DMS114 treated with DMSO at 0.1 percent for 48 hours (cell line): ENCODE data around the gene TMEM50A.
"Not testable (repeated sequence)": the region's sequence is repeated elsewhere in the genome, so short reads cannot be mapped to it uniquely, and the experiment has no call there.

Experiments
- DNase-seq: peaks from one replicate; lab custom pipeline; 2025; ENCODE audit not compliant: unreplicated experiment; lab: John Stamatoyannopoulos, UW

TMEM50A gene

DNA sequence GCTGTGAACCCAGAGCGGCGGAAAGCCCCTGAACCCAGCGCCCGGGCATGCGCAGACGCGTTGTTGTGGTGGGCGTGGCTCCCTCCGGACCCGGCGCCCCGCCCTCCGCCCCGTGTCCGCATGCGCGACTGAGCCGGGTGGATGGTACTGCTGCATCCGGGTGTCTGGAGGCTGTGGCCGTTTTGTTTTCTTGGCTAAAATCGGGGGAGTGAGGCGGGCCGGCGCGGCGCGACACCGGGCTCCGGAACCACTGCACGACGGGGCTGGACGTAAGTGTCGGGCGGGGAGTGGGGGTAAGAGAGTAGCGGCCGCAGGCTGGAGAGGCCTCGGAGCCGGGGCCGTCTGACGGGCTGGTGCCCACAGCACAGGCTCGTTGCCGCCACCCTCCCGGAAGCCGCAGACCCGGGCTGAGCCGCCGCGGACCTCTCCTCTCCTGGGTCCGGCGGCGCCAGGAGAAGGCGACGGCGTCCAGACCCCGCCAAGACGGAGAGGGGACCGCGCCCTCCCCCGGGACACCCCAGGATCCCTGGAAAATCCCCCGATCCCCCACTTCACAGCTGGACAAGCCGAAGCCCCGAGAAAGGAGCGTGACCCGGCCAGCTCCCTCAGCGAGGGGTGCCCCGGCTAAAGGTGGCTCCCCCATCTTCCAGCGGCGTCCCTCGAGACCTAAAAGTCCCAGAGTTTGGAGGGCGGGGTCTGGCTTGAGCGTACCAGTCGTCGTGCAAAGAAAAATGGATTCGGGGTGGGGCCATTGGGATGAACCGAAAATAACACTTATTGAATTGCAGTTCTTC, at the start of gene TMEM50A:
Gene TMEM50A (plus strand): TSS at position 147 of the 794 bp plus-strand sequence. CDS start 2,153 bp downstream, outside the sequence.
- peak; percentile 71 for DNase-seq

DNA sequence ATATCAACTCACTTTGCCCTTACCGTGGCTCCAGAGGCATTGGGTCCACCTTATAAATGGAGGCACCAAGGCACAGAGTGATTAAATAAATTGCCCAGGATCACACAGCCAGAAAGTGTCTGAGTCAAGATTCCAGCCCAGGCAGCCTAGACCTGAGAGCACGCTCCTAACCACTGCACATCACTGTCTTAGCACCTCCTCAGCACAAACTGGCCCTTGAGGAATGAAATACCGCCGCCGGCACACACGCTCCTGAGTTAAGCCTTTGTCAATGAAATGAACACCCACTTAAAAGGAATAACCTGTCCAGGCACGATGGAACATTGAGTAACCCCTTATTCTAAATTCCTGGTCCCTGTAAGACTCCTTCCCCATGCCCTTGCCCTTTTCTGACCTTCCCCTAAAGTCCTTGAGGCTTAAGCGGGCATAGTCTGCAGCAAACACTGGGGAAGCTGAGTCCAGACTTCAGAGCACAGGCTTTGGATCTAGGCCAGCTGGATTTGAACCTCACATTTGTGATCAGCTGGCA, 49.5 kb upstream of the TMEM50A start:
- not testable (repeated sequence) for DNase-seq

DNA sequence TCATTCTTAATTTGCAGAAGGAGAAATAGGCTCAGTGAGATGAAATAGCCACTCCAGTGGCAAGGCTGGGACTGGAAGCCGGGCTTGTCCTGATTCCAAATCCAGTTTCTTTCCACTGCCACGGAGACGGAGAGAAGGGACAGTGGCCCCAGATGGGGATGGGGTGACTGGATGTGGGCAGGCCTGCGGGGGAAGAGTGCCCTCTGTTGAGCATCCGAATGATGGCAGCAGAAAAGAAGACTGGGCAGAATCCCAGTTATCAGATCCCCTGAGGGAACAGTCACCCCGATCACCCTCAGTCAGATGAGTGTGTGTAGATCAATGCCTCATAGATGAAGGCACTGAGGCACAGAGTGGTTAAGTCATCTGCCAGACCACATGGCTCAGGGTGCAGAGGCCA, 48.1 kb upstream of the TMEM50A start:
- not testable (repeated sequence) for DNase-seq

DNA sequence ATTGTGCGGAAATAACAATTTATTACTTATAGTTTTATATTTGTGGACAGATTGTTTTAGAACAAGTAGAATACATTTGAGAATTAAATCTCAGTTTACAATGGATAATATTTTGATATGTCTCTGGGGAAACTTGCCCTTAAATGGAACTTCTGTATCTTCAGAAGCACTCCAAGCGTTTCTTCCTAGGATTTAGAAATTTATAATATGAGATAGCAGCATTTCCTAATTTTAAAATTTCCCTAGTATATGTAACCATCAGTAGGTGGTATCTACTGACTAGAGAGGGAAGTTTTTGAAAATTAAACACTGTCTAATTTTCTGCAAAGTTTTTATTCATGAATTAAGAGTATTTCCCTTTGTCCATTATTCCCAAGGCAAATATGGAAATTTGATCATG, 44.7 kb upstream of the TMEM50A start:
- not testable (repeated sequence) for DNase-seq

DNA sequence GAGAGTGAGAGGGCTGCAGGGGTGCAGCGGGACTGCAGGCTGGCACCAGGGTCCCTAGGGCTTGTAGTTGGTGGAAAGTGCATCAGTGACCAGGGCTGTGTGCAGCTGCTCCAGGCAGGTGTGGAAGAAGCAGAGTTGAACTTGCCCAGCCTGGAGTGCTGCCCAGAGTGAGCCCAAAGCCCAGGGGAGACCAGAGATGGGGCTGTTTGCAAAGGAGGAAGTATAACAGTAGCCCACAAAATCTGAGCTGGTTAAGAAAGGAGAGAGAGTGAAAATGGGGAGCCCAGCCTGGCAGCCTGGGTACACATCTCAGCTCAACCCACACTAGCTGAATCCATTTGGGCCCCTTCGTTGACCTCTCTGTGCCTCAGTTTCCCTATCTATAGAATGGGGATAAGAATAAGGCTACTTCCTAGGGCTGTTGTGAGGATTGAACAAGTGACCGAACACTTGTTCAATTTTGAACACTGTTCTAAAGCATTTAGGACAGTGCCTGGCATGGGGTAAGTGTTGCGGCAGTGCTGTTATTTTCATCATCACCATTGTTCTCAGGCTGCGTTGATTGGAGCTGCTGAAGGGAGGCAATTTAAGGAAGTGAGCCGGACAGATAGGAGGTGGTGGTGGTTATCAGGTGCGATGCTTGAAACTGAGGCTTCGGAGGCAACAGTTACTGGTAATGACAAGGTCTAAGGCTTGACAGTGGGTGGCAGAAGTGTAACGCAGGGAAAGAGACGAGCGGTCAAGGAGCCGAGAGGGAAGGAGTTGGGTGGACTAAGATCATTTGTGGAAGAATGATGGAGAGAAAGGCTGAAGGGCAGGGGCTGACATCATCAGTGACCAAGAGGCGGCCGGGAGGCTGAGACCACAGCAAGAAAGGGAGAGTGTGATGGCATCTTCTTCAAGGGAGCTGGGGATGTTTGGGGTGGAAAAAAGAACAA, 43.0 kb upstream of the TMEM50A start:
- DNase-seq = not testable (repeated sequence)

DNA sequence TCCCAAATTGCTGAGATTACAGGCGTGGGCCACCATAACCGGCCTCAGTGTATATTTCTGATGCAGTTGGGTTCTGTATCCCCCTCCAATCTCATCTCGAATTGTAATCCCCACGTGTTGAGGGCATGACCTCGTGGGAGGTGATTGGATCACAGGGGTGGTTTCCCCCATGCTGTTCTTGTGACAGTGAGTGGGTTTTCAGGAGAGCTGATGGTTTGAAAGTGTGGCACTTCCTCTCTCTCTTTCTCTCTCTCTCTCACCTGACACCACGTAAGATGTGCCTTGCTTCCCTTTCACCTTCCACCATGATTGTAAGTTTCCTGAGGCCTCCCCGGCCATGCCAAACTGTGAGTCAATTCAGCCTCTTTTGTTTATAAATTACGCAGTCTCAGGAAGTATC, 41.6 kb upstream of the TMEM50A start:
- not testable (repeated sequence) for DNase-seq

DNA sequence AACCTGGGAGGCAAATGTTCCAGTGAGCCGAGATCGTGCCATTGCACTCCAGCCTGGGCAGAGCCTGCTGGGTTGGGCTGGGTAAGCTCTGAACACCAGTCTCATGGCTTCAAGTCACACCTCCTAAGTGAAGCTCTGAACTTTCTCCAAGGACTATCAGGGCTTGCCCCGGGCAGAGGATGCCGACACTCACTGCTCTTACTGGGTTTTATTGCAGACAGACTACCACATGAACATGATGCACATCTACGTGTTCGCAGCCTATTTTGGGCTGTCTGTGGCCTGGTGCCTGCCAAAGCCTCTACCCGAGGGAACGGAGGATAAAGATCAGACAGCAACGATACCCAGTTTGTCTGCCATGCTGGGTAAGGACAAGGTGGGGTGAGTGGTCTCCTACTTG, 37.4 kb upstream of the TMEM50A start:
- DNase-seq = not testable (repeated sequence)

DNA sequence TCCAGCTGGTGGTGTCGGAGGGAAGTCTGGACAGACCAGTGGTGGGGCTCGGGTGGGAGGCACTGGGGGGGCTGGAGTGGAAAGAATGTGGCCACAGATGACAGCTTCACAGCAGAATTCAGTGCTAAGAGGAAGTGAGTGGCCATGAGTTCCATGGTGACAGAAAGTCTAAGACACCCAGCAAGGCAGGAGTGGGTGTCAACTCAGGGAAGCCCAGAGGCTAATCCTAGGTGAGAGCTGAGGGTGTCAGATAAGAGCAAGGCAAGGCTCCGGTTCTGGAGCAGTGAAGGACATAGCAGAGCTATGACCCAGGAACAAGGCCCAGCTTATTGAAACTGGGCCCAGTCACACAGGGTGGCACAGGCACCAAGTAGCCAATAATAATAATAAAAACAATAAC, 35.8 kb upstream of the TMEM50A start:
- not testable (repeated sequence) for DNase-seq

DNA sequence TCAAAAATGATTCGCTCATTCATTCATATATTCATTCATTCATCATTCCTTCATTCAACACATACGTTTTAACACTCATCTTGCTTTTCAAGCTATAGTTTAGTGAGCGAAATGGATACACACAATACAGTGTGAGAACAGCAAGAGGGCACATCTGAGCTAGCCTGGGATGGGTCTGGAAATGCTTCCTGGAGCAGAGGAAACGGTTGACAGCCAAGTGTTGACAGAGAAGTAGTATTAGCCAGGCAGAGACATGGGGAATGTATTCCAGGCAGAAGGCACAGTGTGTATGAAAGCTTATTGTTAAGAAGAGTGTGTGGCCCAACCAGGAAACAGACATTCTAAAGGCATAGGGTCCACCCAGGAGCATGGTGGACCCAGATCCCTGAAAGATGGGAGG, 33.2 kb upstream of the TMEM50A start:
- not testable (repeated sequence) for DNase-seq

DNA sequence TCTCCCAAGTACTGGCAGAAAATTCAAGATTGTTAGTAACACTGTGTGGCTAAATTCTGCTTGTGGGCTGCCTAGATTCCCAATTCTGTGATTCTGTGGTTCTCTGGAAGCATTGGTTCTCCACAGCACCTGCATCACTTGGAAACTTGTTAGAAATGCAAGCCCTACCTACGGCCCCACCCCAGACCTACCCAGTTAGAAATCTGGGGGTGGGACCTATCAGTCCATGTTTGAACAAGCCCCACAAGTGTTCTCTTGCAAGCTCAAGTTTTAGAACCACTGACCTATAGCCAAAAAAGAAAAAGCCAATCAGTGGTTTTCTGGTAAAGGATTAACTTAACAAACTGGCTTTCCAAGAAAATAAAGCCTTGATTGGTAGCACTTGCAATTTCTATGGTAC, 30.0 kb upstream of the TMEM50A start:
- DNase-seq = not testable (repeated sequence)

DNA sequence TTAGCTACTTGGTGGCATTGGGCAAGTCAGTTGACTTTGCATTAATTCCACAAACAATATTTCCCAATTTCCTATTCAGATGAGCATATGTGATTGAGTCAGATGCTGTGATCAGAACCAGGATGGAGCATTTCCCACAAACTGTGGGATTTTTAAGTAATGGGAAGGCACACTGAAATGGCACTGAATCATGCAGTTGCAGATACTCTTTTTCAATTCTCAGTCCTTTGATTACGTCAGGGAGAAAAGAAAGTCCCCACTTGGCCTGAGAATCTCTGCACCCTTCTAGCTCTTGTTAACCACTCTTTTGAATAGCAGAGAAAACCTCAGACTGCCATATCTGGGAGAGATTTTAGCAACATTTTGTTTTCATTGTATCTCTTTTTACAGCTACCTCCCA, 29.0 kb upstream of the TMEM50A start:
- DNase-seq = not testable (repeated sequence)

DNA sequence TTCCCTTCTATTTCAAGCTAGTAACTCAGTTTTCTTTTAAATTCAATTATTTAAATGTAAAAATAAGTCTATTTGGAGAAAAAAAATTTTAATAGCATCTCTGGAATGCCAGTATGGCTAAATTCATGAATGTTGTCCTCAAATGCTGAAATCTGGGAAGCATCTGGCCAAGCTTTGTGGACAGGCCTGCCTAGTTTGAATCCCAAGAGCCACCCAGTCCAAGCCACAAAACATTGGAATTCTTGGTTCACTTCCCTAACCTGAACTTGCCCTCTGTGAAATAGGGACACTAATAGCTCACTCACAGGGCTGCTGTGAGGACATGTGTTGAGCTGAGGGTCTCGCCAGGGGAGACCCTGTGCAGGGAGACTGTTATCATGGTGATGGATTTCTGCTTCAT, 28.6 kb upstream of the TMEM50A start:
- DNase-seq = not testable (repeated sequence)

DNA sequence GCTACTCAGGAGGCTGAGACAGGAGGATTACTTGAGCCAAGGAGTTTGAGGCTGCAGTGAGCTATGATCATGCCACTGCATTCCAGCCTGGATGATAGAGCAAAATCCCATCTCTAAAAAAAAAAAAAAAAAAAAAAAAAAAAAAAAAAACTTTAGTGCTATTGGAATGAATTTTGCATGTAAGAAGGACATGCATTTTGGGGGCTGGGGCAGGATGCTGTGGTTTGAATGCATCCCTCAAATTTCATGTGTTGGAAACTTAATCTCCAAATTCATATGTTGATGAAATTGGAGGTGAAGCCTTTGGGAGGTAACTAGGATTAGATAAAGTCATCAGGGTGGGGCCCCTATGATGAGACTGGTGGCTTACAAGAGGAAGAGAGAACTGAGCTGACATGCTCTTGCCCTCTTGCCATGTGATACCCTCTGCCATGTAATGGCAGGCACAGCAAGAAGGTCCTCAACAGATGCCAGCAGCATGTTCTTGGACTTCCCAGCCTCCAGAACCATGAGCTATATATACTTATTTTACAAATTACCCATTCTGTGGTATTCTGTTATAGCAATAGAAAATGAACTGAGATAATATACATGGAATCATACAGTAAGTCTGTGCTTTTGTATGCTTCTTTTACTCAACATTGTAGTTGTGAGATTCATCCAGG, 25.2 kb upstream of the TMEM50A start:
- not testable (repeated sequence) for DNase-seq

DNA sequence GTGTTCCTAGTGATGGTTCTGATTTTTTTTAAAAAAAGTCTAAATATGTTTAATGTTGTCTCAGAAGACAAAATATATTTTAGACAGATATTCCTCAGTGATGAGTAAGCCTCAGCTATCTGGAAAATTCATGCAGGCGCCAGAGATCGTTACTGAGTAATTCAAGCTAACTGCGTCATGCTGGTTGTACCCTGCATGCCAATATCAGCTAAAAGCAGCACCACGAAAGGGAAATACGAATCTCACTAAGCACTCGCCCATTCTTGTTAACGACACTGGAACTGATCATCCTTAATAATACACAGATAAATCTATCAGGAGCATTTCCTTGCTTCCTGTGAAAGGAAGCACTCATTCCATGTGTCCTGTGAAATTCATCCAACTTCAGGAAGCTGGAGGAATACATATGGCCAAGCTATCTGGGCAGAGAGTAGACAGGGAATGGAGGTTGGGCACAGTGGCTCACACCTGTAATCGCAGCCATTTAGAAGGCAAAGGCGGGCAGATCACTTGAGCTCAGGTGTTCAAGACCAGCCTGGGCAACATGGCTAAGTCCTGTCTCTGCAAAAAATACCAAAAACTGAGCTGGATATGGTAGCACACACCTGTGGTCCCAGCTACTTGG, 17.7 kb upstream of the TMEM50A start:
- not testable (repeated sequence) for DNase-seq

DNA sequence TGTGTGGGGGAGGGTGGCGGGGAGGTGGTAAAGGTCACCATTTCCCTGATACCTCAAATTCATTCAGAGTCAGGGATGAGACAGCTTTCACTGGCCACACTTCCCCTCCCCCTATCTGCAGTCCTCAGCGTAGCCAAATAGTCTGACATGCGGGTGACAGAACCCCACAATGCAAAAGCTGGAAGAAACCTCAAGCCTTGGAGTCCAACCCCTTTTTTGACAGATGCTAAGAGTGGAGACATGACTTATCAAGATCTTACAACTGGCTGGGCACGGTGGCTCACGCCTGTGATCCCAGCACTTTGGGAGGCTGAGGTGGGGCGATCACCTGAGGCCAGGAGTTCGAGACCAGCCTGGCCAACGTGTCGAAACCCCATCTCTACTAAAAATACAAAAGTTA, 16.0 kb upstream of the TMEM50A start:
- DNase-seq = not testable (repeated sequence)

DNA sequence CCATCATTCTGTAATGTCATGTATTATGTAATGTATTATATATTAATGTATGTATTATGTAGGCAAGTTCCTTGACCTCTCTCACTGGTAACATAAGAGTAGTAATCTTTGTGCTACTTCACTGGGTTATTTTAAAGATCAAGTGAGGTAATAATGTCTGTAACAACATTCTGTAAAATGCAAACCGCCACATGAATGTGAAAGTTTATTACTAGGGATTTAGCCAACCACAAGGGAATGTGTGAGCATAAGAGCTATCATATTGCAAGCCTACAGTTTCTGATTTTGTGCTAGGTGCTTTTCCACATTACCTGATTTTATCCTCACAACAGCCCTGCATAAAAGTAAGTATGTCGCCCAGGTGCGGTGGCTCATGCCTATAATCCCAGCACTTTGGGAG, 13.7 kb upstream of the TMEM50A start:
- not testable (repeated sequence) for DNase-seq

DNA sequence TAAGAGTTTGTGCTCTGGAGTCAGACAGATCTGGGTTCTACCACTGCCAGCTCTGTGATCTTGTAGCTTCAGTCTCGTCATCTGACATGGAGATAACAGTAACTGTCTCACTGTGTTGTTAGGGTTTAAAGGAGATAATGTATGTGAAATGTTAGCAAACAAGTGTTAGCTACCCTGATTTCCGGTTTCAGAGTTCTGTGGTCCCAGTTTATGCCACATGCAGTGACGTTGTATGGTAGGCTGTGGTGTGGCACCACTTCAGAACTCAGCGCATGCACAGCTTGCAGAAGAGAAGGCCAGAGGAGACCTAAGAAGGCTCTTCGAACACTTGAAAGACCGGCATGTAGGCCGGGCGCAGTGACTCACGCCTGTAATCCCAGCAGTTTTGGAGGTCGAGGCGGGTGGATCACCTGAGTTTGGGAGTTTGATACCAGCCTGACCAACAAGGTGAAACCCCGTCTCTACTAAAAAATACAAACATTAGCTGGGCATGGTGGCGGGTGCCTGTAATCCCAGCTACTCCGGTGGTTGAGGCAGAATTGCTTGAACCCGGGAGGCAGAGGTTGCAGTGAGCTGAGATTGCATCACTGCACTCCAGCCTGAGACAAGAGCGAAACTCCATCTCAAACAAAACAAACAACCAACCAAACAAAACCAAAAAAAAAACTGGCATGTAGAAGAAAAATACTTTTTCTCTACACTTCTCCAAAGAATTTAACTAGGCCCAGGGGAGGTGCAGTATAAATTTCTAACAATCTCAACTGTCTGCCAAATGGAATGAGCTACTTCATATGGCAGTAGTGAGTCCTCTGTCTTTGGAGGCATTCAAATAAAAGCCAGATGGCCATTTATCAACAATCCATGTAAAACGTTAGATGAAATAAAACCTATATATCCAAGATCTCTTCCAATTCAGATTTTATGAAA, 10.0 kb upstream of the TMEM50A start:
- DNase-seq = not testable (repeated sequence)

DNA sequence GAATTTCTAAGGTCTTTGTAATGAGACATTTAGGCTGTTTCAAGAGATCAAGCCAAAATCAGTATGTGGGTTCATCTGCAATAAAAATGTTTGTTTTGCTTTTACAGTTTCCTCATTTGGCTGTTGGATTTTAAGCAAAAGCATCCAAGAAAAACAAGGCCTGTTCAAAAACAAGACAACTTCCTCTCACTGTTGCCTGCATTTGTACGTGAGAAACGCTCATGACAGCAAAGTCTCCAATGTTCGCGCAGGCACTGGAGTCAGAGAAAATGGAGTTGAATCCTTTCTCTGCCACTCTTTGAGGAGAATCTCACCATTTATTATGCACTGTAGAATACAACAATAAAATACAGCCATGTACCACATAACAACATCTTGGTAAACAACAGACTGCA, 9.3 kb upstream of the TMEM50A start:
- DNase-seq = not testable (repeated sequence)

DNA sequence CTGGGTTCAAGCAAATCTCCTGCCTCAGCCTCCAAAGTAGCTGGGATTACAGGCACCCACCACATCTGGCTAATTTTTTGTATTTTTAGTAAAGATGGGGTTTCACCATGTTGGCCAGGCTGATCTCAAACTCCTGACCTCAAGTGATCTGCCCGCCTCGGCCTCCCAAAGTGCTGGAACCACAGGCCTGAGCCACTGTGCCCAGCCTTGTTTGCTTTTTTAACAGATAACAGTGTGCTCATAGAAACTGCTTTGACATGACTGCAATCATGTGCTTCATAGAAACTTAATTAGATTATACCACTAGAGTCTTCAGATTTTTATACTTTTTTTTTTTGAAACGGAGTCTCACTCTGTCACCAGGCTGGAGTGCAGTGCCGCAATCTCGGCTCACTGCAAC, 8.8 kb upstream of the TMEM50A start:
- not testable (repeated sequence) for DNase-seq
